GM15510 (cell line): ENCODE measurements around the gene SPIB.

Source experiments
- POLR2A ChIP-seq: IDR thresholded peaks from 3 replicates; pipeline ENCODE4 v1.6.1; 2011; ENCODE audit warnings: borderline replicate concordance; ENCODE audit not compliant: insufficient read length; ENCODE audit errors: extremely low read depth

The SPIB gene

GRCh38 chr19:50418176-50419021 is at the start of gene SPIB:
SPIB (plus strand) TSS chr19:50418938; CDS start chr19:50418963, 25 bp downstream.
- peak; percentile 95 for TF ChIP-seq POLR2A

- no peak for TF ChIP-seq POLR2A
These were observed 46.7 kb upstream of the SPIB start for GRCh38 chr19:50371914-50372475.

GRCh38 chr19:50376166-50377050 is 42.3 kb upstream of the SPIB start, which contains the start of gene NR1H2:
NR1H2 (plus strand) TSS chr19:50376457; CDS start chr19:50377606, 1,149 bp downstream.
- TF ChIP-seq POLR2A: peak; percentile 63

GRCh38 chr19:50377051-50377461 is 41.7 kb upstream of the SPIB start:
- no peak for TF ChIP-seq POLR2A

- no peak for TF ChIP-seq POLR2A
These were observed 41.2 kb upstream of the SPIB start for GRCh38 chr19:50377517-50377916.

- TF ChIP-seq POLR2A: no peak
These were observed 40.4 kb upstream of the SPIB start for GRCh38 chr19:50378169-50378862.

- TF ChIP-seq POLR2A: no peak
These were observed 39.9 kb upstream of the SPIB start for GRCh38 chr19:50378863-50379236.

- no peak for TF ChIP-seq POLR2A
These were observed 39.1 kb upstream of the SPIB start for GRCh38 chr19:50379602-50380001.

- no peak for TF ChIP-seq POLR2A
These were observed 38.6 kb upstream of the SPIB start for GRCh38 chr19:50380137-50380536.

GRCh38 chr19:50380751-50381151 is 38.0 kb upstream of the SPIB start:
- no peak for TF ChIP-seq POLR2A

- no peak for TF ChIP-seq POLR2A
These were observed 36.6 kb upstream of the SPIB start for GRCh38 chr19:50381881-50382729.

GRCh38 chr19:50383001-50383851 is 35.5 kb upstream of the SPIB start:
- no peak for TF ChIP-seq POLR2A
